Measurements from ENCODE around the gene UCHL3. TPM values are rescaled to one million over a fixed set of nuclear protein-coding genes. Genes with fewer than 3 reads are reported as not detected.
"Not testable (repeated sequence)": the region's sequence is repeated elsewhere in the genome, so short reads cannot be mapped to it uniquely, and the experiment has no call there.

UCHL3 gene
- total RNA-seq, 1 donor from 2014 or later: 20.6 TPM

DNA sequence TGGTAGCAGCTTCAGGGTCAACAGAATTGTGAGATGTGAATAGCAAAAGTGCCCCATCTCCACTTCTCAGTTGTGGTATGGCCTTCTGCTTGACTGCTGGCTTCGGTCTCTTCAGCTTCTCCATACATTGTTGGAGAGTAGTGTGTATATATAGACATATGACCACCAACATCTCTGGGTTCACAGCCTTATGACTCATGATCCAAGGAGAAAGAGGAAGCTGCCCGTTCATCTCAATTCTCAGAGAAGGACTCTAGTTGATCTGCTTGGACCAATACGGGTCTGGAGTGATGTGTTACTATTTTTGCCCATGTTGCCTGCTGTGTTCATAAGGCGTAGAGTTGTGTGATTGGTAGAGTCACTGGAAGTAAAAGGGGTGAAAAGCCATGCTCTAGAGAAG lies 8.3 kb upstream of the UCHL3 start:
- Mint-ChIP-seq H3K9me3 (ENCODE audit: unreplicated experiment) (no peaks in the 10 kb centered on the region), H3K4me1 (ENCODE audit: unreplicated experiment) (peaks cover 15% of the 10 kb centered on the region), H3K4me3 (ENCODE audit: unreplicated experiment) (no peak overlapping the region), H3K27ac (ENCODE audit: unreplicated experiment) (no peak overlapping the region), H3K27me3 (ENCODE audit: unreplicated experiment) (no peaks in the 10 kb centered on the region), H3K36me3 (ENCODE audit: unreplicated experiment) (no peaks in the 10 kb centered on the region)
- TF ChIP-seq, protein P1, sequence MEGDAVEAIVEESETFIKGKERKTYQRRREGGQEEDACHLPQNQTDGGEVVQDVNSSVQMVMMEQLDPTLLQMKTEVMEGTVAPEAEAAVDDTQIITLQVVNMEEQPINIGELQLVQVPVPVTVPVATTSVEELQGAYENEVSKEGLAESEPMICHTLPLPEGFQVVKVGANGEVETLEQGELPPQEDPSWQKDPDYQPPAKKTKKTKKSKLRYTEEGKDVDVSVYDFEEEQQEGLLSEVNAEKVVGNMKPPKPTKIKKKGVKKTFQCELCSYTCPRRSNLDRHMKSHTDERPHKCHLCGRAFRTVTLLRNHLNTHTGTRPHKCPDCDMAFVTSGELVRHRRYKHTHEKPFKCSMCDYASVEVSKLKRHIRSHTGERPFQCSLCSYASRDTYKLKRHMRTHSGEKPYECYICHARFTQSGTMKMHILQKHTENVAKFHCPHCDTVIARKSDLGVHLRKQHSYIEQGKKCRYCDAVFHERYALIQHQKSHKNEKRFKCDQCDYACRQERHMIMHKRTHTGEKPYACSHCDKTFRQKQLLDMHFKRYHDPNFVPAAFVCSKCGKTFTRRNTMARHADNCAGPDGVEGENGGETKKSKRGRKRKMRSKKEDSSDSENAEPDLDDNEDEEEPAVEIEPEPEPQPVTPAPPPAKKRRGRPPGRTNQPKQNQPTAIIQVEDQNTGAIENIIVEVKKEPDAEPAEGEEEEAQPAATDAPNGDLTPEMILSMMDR (IDR thresholded peaks at IDR 0.05): no peak
- DNase-seq (ENCODE audit: extremely low spot score, unreplicated experiment): no peak

DNA sequence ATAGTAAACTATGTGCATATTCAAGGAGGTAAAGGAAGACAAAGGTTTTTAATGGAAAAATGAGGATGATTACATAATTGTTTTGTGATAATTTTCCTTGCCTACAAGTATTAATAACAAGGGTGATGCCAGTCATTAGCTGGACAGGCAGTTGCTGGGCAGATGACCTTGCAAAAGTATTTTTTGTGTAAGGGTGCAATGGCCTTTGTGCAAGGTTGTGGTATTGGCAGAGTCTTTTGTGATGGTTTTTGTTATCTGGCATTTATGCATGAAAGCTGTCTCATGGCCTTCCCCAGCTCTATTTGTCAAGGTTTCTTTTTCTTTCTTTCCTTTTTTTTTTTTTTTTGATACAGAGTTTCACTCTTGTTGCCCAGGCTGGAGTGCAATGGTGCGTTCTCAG lies 7.6 kb upstream of the UCHL3 start:
- no peak for DNase-seq (ENCODE audit: extremely low spot score, unreplicated experiment)
- Mint-ChIP-seq H3K9me3 (ENCODE audit: unreplicated experiment) (no peaks in the 10 kb centered on the region), H3K27me3 (ENCODE audit: unreplicated experiment) (no peaks in the 10 kb centered on the region), H3K4me3 (ENCODE audit: unreplicated experiment) (no peak overlapping the region), H3K27ac (ENCODE audit: unreplicated experiment) (no peak overlapping the region), H3K4me1 (ENCODE audit: unreplicated experiment) (peaks cover 8% of the 10 kb centered on the region), H3K36me3 (ENCODE audit: unreplicated experiment) (no peaks in the 10 kb centered on the region)
- TF ChIP-seq, protein P1 (IDR thresholded peaks at IDR 0.05): no peak

- Mint-ChIP-seq H3K36me3 (ENCODE audit: unreplicated experiment) (no peaks in the 10 kb centered on the region), H3K4me1 (ENCODE audit: unreplicated experiment) (peaks cover 10% of the 10 kb centered on the region), H3K27me3 (ENCODE audit: unreplicated experiment) (no peaks in the 10 kb centered on the region), H3K27ac (ENCODE audit: unreplicated experiment) (no peak overlapping the region), H3K9me3 (ENCODE audit: unreplicated experiment) (no peaks in the 10 kb centered on the region), H3K4me3 (ENCODE audit: unreplicated experiment) (no peak overlapping the region)
- no peak for DNase-seq (ENCODE audit: extremely low spot score, unreplicated experiment)
- TF ChIP-seq, protein P1 (IDR thresholded peaks at IDR 0.05): no peak
These were observed 4.8 kb upstream of the UCHL3 start for GRCh38 chr13:75544681-75545330.

DNA sequence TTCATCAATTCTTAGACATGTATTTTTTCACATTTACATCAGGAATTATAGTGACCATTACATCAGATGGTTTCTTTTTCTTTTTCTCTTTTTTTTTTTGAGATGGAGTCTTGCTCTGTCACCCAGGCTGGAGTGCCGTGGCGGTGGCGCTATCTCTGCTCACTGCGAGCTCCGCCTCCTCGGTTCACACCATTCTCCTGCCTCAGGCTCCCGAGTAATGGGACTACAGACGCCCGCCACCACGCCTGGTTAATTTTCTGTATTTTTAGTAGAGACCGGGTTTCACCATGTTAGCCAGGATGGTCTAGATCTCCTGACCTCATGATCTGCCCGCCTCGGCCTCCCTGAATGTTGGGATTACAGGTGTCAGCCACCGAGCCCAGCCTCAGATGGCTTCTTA lies 4.2 kb upstream of the UCHL3 start:
- not testable (repeated sequence) for H3K4me3 Mint-ChIP-seq (ENCODE audit: unreplicated experiment); H3K27ac Mint-ChIP-seq (ENCODE audit: unreplicated experiment); H3K27me3 Mint-ChIP-seq (ENCODE audit: unreplicated experiment); H3K9me3 Mint-ChIP-seq (ENCODE audit: unreplicated experiment); H3K36me3 Mint-ChIP-seq (ENCODE audit: unreplicated experiment); DNase-seq (ENCODE audit: extremely low spot score, unreplicated experiment)
- H3K4me1 Mint-ChIP-seq (ENCODE audit: unreplicated experiment): peaks cover 13% of the 10 kb centered on the region

DNA sequence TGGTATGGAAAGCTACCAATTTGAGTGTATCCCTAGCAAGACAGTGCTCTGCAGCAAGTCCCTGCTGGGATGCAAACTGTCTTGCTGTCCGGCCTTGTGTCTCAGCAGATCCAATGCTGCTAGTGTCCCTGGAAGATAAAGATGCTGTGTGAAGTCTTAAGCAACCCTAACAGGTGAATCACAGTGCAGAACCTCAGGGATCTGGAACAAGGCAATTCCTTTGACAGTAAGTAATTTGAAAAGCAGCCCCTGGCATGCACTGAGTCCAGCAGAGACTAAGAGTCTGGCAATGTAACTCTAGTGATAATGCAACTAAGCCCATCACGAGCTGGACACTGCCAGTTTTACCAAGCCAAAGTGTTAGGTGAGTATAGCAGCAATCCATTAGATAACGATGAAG lies 1.7 kb upstream of the UCHL3 start:
- H3K27me3 Mint-ChIP-seq (ENCODE audit: unreplicated experiment): no peaks in the 10 kb centered on the region
- peaks cover 21% of the 10 kb centered on the region for H3K4me1 Mint-ChIP-seq (ENCODE audit: unreplicated experiment)
- no peak overlapping the region for H3K4me3 Mint-ChIP-seq (ENCODE audit: unreplicated experiment)
- H3K36me3 Mint-ChIP-seq (ENCODE audit: unreplicated experiment): no peaks in the 10 kb centered on the region
- TF ChIP-seq, protein P1 (IDR thresholded peaks at IDR 0.05): no peak
- H3K9me3 Mint-ChIP-seq (ENCODE audit: unreplicated experiment): no peaks in the 10 kb centered on the region
- DNase-seq (ENCODE audit: extremely low spot score, unreplicated experiment): no peak
- H3K27ac Mint-ChIP-seq (ENCODE audit: unreplicated experiment): no peak overlapping the region
